Hematopoietic multipotent progenitor cell treated with erythropoietin and hydrocortisone succinate and interleukin-3 and kit ligand, for 8 days (in vitro differentiated cells): Measurements from ENCODE around the gene GNRH2.
"Not testable (repeated sequence)": the region's sequence is repeated elsewhere in the genome, so short reads cannot be mapped to it uniquely, and the experiment has no call there.

Experiments
- DNase-seq: peaks from one replicate; pipeline ENCODE4 v3.0.0-alpha.2; 2015

The GNRH2 gene, protein sequence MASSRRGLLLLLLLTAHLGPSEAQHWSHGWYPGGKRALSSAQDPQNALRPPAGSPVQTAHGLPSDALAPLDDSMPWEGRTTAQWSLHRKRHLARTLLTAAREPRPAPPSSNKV

DNA sequence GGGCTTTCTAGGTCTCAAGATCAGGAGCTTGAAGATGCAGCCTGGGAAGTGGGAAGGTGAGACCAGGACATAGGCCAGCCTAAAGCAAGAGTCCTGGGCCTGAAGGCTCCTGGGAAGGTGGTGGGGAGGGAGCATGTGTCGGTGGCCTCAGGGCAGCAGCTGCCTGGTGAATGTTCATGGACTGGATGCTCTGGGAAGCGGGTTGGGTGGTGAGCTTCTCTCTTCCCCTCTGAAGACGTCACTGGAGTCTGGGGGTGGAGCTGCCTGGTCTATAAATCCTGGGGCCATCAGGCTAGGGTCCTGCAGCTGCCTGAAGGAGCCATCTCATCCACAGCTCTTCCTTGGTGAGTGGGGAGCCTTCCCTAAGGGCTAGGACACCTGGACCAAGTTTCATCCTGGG lies at the start of gene GNRH2:
Gene GNRH2 (plus strand): TSS at position 301 of the 400 bp plus-strand sequence. CDS start 793 bp downstream, outside the sequence.
- no peak for DNase-seq

DNA sequence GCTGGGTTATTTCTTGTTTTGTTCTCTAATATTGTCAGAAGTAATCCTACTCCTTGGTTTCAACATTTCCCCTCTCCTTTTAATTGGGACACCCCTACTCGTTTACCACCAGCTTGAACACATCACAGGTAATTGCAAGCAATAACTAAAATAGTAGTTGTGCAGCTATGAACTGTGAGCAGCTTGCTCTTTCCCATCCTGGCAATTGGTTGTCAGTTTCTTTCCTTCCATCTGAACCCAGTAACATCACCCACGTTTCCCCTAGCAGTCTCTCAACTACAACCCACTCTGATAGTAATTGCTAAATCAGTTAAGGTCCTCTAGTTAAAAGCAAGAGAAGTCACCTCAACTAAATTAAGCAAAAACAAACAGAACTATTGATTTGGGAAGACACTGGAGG lies 47.6 kb upstream of the GNRH2 start:
- no peak for DNase-seq

DNA sequence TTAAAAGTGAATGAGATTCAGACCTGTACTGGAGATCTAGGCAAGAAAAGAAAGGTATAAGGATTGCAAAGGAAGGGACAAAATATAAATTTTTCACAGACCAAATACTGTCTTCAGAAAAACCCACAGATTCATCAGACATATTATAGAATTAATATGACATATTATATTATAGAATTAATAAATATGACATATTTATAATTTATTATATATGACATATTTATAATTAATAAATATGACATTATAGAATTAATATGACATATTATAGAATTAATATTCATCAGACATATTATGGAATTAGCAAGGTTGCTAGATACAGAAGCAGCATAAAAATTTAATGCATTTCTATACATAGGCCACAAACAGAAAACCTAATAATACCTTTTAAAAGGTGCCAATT lies 44.7 kb upstream of the GNRH2 start:
- no peak for DNase-seq

DNA sequence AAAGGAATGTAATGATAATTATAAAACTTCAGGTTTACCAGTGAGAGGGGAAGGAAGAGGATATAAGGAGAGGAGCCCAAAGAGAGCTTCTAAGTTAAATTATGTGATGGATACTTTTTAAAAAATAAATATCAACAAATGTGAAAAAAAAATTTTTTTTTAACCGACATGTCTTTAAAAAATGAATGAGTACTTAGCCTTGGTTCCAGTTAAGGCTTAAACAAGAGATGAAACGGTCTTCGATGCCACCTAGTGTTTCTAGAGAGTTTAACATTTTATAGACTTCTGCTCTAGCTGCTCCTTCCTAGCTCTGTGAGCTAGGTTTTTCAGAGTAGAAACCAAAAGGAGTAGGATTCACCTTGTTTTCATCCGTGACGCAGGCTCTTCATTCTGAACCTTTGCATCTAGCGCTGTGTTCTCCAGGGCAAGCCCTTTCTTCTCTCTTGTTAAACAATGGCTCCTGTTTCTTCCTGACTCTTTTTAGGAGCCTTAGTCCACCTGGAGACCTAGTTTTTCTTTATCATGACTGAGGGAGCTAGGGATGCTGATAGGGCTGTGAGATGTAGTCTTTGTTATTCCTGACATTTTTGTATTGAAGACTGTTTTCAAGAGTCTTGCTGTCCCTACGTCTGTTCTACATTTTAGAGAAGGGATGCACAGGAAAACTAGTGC lies 42.4 kb upstream of the GNRH2 start:
- DNase-seq = peak; percentile 85

DNA sequence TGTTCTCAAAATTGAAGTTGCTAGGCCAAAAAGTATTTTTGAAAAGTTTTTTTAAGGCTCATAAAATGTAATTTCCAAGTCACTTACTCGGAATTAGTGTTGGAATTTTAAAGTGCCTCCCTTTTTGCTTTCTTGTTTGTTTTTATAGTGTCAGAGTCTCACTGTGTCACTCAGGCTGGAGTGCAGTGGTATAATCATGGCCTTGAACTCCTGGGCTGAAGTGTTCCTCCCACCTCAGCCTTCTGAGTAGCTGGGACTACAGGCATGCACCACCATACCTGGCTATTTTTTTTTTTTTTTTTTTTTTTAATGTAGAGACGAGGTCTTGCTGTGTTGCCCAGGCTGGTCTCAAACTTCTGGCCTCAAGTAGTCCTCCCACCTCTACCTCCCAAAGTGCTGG lies 40.0 kb upstream of the GNRH2 start:
- DNase-seq = no peak

DNA sequence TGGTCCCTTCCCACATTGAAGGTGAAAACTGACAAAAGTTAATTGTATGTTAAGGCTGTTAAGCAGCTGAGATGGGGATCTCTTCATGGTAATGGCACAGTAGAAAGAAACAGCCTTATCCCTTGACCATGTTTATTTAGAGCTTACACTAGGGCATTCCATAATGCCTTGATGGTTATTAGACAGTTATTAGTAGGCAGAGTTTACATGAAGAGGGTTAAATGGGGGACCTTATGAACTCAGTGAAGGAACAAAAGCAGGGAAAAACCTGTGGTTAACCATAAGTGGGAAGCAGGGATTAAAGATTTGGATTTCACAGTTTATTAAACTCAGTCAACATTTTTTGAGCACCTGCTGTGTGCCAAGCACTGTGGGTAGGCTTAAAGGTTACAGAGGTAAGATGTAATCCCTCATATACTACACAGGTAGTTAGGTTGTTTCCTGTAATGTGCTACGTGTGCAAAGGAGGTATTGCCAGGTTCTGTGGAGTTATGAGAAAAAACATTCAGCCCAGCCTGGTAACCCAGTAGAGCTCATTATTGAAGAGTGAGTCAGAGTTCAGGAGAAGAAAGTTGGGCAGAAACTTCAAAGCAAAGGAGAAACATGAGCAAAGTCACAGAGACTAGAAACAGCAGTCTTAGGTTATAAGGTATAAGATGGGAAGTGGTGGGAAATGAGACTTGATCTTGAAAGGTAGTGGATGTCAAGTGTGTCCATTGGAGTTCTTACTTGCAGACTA lies 32.3 kb upstream of the GNRH2 start:
- DNase-seq = no peak

DNA sequence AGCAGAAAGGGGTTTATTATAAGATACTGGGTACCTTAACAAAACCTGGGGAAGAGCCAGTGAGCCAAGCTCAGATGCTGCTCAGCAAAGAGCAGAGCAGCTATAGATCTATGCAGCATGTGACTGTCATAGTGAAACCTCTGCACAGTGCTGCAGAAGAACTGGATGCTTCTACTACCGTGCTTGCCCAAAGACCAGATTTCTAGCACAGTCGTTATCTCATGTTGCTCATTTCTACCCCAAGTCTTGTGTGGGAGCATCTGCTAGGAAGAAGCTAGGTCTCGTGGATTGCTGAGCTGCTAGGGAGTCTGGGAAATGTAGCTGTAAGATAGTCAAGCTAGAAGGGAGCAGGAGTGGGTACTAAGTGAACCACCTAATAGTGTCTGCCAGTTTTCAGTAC lies 31.7 kb upstream of the GNRH2 start:
- no peak for DNase-seq

DNA sequence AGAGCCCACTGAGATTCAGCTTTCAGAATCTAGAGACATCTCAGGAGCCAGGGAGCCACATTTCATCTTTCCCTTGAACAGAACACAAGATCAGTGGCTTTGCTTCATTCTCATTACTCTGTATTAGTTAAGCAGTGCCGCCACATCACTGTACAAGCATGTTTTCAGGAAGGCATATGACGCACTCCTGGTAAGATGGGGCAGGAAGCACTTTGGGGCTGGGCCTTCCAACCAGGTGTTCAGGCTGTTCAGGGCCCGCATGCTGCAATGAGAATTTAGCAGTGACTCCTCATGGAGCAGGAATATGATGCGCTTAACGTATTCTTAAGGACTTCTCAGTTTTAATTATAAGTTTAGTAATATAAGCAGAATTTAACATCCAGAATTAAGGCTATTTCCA lies 29.7 kb upstream of the GNRH2 start:
- DNase-seq = no peak

DNA sequence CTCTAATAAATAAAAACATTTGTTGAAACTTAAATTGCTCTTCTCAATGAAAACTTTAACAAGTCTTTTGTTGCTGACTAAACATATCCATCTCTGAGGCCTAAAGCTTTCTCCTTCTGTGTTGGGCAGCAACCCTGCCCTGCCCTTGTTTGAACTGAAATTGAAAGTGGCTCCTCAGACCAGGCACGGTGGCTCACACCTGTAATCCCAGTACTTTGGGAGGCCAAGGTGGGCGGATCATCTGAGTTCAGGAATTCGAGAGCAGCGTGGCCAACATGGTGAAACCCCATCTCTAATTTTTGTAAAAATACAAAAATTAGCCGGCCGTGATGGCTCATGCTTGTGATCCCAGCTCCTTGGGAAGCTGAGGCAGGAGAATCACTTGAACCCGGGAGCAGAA lies 29.2 kb upstream of the GNRH2 start:
- DNase-seq = no peak

DNA sequence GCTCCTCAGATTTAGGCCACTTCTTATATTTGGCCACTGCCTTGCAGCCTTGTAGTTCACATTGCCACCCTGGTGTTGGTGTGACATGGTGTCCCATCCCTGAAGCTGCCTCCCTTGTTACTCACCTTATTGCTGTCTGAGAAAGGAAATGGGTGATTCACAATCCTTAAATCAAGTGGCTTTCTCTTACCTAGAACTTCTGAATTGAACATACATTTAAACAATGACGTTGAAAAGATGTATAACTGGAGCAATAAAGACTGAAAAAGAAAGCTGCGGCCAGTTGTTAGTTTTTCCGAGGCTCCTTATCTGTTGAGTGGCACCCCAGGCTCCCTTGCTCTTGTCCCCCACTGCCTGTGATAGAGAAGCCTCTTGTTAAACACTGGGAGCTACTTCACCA lies 28.8 kb upstream of the GNRH2 start:
- DNase-seq = no peak

DNA sequence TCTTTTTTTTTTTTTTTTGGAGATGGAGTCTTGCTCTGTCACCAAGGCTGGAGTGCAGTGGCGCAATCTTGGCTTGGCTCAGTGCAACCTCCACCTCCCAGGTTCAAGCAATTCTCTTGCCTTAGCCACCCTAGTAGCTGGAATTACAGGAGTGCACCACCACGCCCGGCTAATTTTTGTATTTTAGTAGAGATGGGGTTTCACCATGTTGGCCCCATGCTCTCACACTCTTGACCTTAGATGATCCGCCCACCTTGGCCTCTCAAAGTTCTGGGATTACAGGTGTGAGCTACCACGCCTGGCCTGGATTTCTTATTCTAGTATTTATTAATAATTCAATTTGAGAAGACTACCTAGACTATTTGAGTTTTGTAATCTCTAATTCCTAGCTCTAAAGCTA lies 28.1 kb upstream of the GNRH2 start:
- DNase-seq = not testable (repeated sequence)

DNA sequence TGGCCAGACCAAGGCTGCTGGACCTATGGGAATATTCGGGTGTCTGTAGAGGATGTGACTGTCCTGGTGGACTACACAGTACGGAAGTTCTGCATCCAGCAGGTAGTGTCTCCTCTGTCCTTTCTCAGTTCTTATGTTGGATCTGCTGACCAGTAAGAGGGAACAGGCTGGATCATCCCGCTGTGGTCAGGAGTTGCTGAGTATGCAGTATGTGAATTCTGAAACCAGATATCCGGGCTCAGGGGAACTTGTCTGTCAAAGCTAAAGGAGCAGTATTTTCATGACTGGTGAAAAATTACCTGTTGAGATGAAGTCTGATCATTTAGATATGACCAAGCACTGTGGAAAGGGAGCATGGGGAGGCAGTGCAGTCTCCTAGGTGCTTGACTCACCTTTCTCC lies 22.1 kb upstream of the GNRH2 start:
- DNase-seq = no peak

DNA sequence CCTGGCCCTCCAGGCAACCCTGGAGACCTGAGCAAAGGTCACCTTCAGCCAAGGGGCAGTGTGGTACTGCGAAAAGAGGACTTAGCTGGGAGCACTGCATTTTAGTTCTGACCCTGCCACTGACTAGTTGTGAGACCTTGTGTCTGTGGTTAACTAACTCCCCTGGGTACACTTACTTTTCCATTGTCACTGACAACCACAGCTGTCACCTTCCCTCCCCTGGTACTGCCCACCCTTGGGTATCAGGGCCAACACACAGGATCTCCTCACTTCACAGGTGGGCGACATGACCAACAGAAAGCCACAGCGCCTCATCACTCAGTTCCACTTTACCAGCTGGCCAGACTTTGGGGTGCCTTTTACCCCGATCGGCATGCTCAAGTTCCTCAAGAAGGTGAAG lies 21.6 kb upstream of the GNRH2 start:
- no peak for DNase-seq

DNA sequence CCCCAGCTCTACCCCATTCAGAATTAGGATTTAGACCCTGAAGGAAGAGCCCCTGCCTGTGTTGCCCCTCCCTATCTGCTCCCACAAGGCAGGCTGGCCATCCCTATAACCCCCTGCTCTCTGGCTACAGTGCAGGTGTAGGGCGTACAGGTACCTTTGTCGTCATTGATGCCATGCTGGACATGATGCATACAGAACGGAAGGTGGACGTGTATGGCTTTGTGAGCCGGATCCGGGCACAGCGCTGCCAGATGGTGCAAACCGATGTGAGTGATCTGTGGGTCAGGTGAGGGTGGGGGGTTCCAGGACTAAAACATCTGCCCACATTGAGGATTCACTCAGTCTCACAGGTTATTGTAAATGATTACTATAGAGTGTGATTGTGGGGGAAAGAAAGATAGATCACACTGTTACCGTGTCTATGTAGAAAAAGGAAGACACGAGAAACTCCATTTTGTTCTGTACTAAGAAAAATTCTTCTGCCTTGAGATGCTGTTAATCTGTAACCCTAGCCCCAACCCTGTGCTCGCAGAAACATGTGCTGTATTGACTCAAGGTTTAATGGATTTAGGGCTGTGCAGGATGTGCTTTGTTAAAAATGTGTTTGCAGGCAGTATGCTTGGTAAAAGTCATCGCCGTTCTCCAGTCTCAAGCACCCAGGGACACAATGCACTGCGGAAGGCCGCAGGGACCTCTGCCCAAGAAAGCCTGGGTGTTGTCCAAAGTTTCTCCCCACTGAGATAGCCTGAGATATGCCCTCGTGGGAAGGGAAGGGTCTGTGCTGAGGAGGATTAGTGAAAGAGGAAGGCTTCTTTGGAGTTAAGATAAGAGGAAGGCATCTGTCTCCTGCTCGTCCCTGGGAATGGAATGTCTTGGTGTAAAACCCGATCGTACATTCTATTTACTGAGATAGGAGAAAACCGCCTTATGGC lies 20.6 kb upstream of the GNRH2 start:
- not testable (repeated sequence) for DNase-seq

DNA sequence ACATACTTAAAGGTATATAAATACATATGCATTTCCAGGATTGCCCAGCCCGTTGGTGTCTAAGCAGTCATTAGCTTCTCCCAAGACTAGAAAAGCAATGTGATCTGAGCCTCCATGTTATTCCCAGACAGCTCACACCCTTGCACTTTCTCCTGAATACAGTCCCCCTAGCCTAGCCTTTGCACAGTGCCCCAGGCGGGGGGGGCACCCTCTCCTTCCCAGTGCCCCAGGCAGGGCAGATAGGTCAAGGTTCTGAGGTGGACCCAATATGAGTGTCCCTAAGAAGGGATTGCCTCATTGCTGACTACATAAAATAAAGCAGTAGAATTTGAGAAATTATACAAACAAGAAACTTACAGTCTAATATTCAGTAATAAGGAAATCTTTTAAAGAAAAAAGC lies 15.4 kb upstream of the GNRH2 start:
- DNase-seq = no peak

DNA sequence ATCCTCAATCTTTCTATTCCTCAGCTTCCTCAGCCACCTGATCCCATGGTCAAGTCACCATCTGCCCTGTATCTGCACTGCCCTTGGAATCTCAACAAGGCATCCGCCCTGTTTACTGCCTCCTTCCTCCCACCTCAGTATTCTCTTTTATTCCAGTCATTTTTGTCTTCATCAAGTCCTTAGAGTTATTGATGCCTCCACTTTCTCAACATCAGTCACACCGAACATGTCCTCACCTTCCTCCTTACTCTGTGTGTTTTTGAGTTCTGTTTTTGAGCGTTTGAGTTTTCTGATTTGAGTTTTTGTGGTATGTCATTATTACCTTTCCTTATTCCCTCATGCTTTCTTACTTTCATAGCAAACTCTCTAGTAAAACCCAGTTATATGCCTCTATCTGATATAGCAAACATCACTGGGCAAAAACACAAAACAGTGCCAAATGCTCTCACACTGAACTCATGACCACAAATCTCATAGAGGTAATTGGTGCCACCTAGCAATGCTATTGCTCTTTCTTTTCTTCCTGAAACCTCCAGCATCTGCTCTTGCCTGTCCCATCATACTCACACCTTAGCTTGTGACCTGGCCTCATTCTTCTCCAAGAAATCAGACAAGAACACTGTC lies 11.8 kb upstream of the GNRH2 start:
- no peak for DNase-seq

DNA sequence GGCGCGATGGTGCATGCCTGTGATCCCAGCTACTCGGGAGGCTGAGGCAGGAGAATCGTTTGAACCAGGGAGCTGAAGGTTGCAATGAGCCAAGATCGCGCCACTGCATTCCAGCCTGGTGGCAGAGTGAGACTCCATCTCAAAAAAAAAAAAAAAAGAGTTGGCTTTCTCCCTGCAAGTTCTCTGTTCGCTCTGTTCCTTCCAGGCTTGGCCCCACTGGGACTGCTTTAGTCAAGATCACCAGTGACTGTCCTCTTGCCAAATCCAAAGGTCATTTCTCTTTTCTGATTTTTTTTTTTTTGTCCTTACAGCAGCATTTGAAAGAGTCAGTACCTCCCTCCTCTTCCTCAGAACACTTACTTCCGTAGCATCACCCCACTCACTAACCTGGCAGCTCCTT lies 10.8 kb upstream of the GNRH2 start:
- DNase-seq = no peak

DNA sequence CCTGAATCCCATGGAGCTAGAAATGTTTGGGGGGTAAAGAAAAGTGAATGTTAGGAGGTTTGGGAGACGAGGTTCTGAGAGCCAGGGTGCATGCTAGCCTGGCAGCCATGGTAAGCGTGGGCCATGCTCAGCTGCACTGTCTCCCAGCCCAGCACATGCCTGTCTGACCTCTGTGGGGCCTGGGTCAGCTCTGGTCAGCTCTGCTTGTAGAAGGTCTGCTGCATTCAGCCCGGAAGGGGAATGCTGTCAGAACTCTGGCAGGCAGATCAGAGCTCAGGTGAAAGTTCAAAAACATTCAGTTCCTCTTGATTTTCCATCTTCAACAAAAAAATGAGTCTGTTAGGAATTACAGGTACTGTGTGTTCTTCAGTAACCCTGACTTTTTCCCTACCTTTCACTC lies 5.8 kb upstream of the GNRH2 start:
- DNase-seq = no peak

DNA sequence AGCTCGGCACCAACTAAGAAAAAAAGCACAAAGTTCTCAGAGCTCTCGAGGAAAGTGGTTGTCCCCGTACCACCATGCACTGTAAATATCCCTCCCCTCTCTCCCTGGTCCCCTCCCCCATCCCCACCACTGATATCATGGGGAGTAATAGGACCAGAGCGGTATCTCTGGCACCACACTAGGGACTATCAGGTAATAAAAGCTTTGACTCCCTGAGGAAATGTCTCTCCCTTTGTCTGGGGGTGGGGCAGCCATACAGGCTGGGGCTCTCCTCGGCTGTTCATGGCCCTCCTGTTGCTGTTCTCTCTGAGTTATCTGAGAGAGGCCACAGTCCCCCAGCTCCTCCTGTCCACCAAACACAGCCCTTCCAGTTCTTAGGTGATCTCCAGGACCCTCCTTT lies 5.0 kb upstream of the GNRH2 start:
- no peak for DNase-seq

DNA sequence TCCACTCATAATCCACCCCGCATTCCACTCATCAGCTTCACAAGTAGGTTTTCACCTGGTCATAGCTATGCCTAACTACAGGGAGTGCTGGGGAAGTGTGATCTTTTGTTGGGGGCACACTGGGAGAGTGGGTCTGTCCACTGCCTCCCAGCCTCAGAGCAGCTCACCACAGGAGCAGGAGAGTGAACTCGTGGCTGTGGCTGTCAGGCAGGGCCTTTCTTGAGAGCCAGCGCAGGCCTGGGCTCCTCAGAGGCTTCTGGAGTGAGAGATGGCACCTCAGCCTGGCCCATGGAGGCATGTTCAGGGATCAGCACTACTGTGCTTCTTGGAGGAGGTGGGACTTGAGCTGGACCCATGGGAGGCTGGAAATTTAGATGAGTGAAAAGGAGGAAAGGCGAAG lies 4.0 kb upstream of the GNRH2 start:
- no peak for DNase-seq

DNA sequence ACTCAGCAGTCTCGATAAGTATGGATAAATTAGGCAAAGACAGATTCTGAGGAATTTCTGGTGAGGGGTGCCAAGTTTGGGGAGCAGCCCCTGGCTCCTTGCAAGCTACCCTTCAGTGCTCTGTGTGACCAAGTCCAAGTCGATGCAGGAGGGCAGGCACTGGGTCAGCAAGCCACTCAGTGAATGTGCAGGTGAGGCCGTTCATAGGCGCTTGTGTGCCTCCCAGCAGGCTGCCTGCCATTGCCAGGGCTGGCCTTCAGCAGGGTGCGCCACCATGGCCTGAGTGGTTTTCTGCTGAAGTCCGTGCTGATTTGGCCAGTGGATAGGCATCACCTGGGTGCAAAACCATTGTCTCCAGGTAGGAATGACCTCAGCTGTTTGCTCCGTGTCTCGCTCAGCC lies 3.3 kb upstream of the GNRH2 start:
- no peak for DNase-seq

DNA sequence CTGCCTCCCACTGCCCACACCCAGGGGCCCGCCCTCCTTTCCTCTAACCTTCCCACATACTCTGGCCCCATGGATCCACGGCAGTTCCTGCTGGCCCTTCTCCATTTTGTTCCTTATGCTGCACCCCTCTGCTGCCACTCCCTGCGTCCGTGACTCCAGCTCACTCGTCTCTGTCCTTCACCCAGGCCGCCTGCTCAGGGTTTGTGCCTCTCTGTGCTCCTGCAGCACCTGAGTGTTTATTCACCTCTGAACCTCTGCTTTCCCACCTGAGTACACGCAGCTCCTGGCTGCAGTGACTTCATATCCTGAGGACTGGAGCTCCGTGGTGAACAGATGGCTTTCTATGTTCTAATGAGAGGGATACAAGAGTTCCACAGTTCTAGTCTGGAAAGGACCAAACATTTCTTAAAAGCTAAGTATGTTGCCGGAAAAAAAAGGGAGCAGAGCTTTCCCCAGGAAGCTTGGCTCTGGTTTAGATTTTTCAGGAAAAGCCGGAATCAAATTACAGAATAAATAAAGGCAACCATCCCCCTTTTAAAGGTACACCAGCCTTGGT lies 1.5 kb upstream of the GNRH2 start:
- no peak for DNase-seq

DNA sequence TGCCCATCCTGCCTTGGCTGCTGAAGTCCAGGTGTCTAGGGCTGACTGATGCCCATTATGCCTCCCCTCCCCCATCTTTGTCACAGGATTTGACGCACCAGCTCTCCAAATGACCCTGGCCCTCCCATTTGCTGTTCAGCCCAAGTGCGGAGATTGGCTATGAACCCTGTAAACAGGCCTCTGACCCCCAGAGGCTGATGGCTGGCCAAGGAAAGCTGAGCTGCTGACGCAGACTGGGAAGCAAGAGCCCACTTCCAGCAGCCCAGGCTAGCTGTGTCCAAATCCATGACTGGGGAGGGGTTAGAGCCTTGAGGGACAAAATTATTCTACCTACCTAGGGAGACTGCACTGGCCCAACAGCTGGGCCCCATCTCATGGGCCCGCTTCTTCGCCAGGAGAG lies 797 bp upstream of the GNRH2 start:
- no peak for DNase-seq
